Tibial artery (tissue), 4 donors: Measurements from ENCODE around the gene CASZ1.

Source experiments
- DNase-seq, 2 donors: peaks; one replicate each; pipeline ENCODE4 v3.0.0-alpha.2; 2019
- H3K27ac ChIP-seq, 2 donors: fragments of 200-600 bp; sonication (generic) in 1 of 2; 1 replicate in 1 of 2; 2 replicates in 1 of 2; pipeline ENCODE4 v1.5.1; 2018 to 2019; ENCODE audit warnings: mild to moderate bottlenecking in 1 of 2
- H3K27me3 ChIP-seq, 2 donors: fragments of 200-600 bp; sonication (generic) in 1 of 2; one replicate each; pipeline versions ENCODE4 v1.5.1 to v1.6.0; 2016 to 2019
- H3K36me3 ChIP-seq, 3 donors: fragments of 200-600 bp; sonication (generic) in 2 of 3; one replicate each; pipeline ENCODE4 v1.5.1; 2016 to 2019; ENCODE audit warnings: mild to moderate bottlenecking in 2 of 3
- H3K4me1 ChIP-seq, 4 donors: fragments of 200-600 bp; sonication (generic) in 2 of 4; 1 replicate in 3 of 4; 2 replicates in 1 of 4; pipeline ENCODE4 v1.5.1; 2016 to 2019
- H3K4me3 ChIP-seq, 2 donors: fragments of 200-600 bp; sonication (generic) in 1 of 2; 1 replicate in 1 of 2; 2 replicates in 1 of 2; pipeline ENCODE4 v1.5.1; 2018 to 2019; ENCODE audit warnings: mild to moderate bottlenecking in 2 of 2
- H3K9me3 ChIP-seq, 3 donors: fragments of 200-600 bp; sonication (generic) in 1 of 3; one replicate each; pipeline ENCODE4 v1.5.1; 2016 to 2019
- CTCF ChIP-seq, 2 experiments: fragments of 200-600 bp in 1 of 2; fragments of 450-650 bp in 1 of 2; IDR thresholded peaks; one replicate each; pipeline ENCODE4 v1.5.1; 2017 to 2019; ENCODE audit warnings: antibody characterized with exemption in 2 of 2, mild to moderate bottlenecking in 1 of 2, moderate library complexity in 1 of 2
- intact Hi-C: fragments of 100-400 bp; cut with DNase I; formaldehyde crosslinking; loops from one replicate; pipeline ENCODE4 v1.15.0; 2023; ENCODE audit warnings: low total_unique reads

Gene CASZ1

GRCh38 chr1:10740123-10740522 lies 56.3 kb downstream of the CASZ1 start:
- TF ChIP-seq CTCF (IDR thresholded peaks at IDR 0.05), result no peak
- intact Hi-C loops, result no loop called here
- H3K4me3 ChIP-seq, result no peak overlapping the region
- no peaks in the 10 kb centered on the region for H3K27me3 ChIP-seq
- peaks cover 0 to 30% (median 2%) of the 10 kb centered on the region in 4 donors for H3K4me1 ChIP-seq
- no peaks in the 10 kb centered on the region for H3K36me3 ChIP-seq
- no peak overlapping the region for H3K27ac ChIP-seq
- no peak for DNase-seq
- H3K9me3 ChIP-seq, result no peaks in the 10 kb centered on the region

DNA sequence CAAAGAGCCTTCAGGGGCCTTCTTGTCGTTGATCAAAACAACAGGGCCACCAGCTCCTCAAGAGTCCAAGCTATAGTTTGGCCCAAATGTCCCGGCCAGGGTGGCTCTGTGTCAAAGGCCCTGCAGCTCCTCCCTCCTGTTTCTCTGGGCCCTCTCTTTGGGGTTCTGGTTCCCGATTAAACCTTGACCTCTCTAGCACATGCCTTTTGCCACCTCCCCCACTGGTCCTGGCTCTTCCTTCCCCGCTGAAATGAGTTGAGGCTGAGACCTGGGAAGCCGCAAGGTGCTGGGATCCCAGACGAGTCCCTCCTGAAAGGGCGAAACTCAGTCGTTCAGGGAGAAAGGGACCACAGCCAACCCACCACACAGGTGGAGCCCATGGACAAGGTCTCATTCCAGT lies 56.9 kb downstream of the CASZ1 start:
- Histone ChIP-seq H3K4me1 (peaks cover 0 to 34% (median 4%) of the 10 kb centered on the region in 4 donors), H3K27ac (no peak overlapping the region), H3K4me3 (no peak overlapping the region), H3K36me3 (no peaks in the 10 kb centered on the region), H3K27me3 (no peaks in the 10 kb centered on the region), H3K9me3 (no peaks in the 10 kb centered on the region)
- intact Hi-C loops, result loop anchor here (5.0 kb wide), 1 partner anchor 1408 kb away; no protein-coding TSS in a partner anchor
- DNase-seq, result no peak
- no peak for TF ChIP-seq CTCF (IDR thresholded peaks at IDR 0.05)

DNA sequence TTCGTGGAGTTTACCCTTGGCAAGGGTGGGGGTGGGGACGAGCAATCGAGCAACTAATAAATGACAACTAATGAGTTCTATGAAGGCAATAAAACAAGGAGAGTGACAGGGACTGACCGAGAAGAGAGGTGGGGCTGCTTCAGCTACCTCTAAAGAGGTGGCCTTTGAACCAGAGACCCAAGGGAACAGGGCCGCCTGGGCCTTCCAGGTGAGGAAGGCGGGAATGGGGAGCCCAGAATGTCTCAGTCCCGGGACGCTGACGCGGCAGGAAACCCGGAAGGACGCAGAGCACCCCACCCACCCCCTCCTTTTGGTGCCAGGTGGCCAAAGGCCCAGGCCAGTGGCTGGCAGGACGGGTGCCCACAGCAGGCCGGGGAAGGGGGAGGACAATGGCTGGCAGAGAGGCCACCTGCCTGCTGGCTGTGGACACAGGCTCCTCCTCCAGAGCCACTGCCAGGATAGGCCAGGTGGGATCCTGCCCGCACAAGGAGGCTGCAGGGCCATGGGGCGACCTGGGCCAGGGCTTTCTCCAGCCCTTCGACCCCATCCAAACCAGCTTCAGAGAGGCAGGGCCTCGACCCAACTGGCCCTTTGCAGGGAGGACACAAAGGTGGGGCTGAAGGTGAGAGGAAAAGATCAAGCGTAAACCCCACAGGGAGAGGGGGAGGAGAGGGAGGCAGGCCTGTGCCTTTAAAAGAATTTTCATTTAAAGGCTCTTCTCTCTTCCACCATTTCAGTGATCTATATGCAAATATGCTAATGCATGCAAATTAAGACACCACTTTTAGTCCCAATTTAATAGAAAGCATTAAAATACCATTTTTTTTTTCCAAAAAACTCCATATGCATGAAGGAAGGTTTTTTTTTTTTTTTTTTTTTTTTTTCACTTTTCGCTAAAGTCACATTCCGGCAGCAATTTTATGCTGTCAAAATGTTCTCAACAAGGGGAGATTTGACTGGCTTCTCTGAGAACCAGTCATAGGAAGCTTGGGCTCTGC lies 58.1 kb downstream of the CASZ1 start:
- H3K27me3 ChIP-seq, result peaks cover 0 to 6% of the 10 kb centered on the region in 2 donors
- TF ChIP-seq CTCF (IDR thresholded peaks at IDR 0.05), result no peak
- no peaks in the 10 kb centered on the region for H3K36me3 ChIP-seq
- DNase-seq, result no peak
- no peaks in the 10 kb centered on the region for H3K9me3 ChIP-seq
- H3K4me1 ChIP-seq, result peaks cover 0 to 40% (median 4%) of the 10 kb centered on the region in 4 donors
- intact Hi-C loops, result loop anchor here (5.0 kb wide), 1 partner anchor 1409 kb away; no protein-coding TSS in a partner anchor
- no peak overlapping the region for H3K4me3 ChIP-seq
- no peak overlapping the region for H3K27ac ChIP-seq

DNA sequence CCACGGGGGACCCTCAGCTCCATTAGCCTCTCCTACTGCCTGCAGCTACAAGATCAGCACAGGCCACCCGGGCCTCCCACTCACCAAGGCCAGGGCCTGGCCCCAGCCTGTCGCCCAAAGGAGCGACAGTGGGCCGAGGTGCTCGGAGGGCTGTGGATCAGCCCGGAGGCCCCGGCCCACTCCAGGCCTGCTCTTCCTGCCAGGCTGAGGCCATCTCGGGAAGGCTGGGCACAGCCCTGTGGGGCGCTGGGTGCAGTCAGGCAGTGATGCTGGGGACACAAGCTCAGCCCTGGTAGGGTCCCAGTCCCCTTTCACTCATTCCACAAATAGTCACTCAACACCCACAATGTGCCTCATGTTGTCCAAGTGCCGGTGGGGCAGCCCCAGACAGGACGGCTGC lies 58.8 kb downstream of the CASZ1 start:
- TF ChIP-seq CTCF (IDR thresholded peaks at IDR 0.05), result no peak
- Histone ChIP-seq H3K4me1 (peaks cover 0 to 41% (median 4%) of the 10 kb centered on the region in 4 donors), H3K27ac (no peak overlapping the region), H3K27me3 (peaks cover 0 to 8% of the 10 kb centered on the region in 2 donors), H3K36me3 (no peaks in the 10 kb centered on the region), H3K4me3 (no peak overlapping the region), H3K9me3 (no peaks in the 10 kb centered on the region)
- DNase-seq, result no peak
- intact Hi-C loops, result loop anchor here (5.0 kb wide), 1 partner anchor 1410 kb away; no protein-coding TSS in a partner anchor

GRCh38 chr1:10736634-10737586 lies 59.5 kb downstream of the CASZ1 start:
- Histone ChIP-seq H3K27me3 (peaks cover 0 to 9% of the 10 kb centered on the region in 2 donors), H3K4me1 (peaks cover 0 to 41% (median 4%) of the 10 kb centered on the region in 4 donors), H3K4me3 (no peak overlapping the region), H3K9me3 (no peaks in the 10 kb centered on the region), H3K27ac (no peak overlapping the region), H3K36me3 (no peaks in the 10 kb centered on the region)
- no peak for DNase-seq
- no peak for TF ChIP-seq CTCF (IDR thresholded peaks at IDR 0.05)
- intact Hi-C loops, result loop anchor here (5.0 kb wide), 1 partner anchor 1410 kb away; no protein-coding TSS in a partner anchor
